Type B pancreatic cell (in vitro differentiated cells): Measurements from ENCODE around the gene RPA1. TPM values are rescaled to one million over a fixed set of nuclear protein-coding genes. Genes with fewer than 3 reads are reported as not detected.

Experiments used
- DNase-seq: peaks from one replicate; pipeline ENCODE4 v3.0.0; 2021; ENCODE audit warnings: mixed read lengths; ENCODE audit not compliant: unreplicated experiment; ENCODE audit errors: extremely low spot score
- H3K27ac Mint-ChIP-seq: 2 replicates; pipeline ENCODE4 v1.8.0; 2021; ENCODE audit warnings: mild to moderate bottlenecking, mixed read lengths
- H3K27me3 Mint-ChIP-seq: 2 replicates; pipeline ENCODE4 v1.8.0; 2021; ENCODE audit warnings: mixed read lengths
- H3K36me3 Mint-ChIP-seq: 2 replicates; pipeline ENCODE4 v1.8.0; 2021; ENCODE audit warnings: mixed read lengths
- H3K4me1 Mint-ChIP-seq: one replicate; pipeline ENCODE4 v1.8.0; 2021; ENCODE audit warnings: mixed read lengths; ENCODE audit not compliant: unreplicated experiment
- H3K4me3 Mint-ChIP-seq: 2 replicates; pipeline ENCODE4 v1.8.0; 2021; ENCODE audit warnings: mild to moderate bottlenecking, mixed read lengths
- H3K9me3 Mint-ChIP-seq: 2 replicates; pipeline ENCODE4 v1.8.0; 2021; ENCODE audit warnings: mixed read lengths
- CTCF ChIP-seq: fragments of 200-600 bp; sonication (generic); conservative IDR thresholded peaks from 2 replicates; pipeline ENCODE4 v1.5.0; 2021; ENCODE audit warnings: antibody characterized with exemption, mild to moderate bottlenecking
- total RNA-seq: library from RNA; stranded (reverse); gene quantifications from 2 replicates; pipeline ENCODE4 v1.2.1, GENCODE V29; 2021; ENCODE audit warnings: low replicate concordance

Gene RPA1
- total RNA-seq, 1 donor from 2014 or later, result 129 TPM

- Mint-ChIP-seq H3K9me3 (no peaks in the 10 kb centered on the region), H3K4me1 (no peaks in the 10 kb centered on the region), H3K36me3 (peaks cover 16% of the 10 kb centered on the region), H3K4me3 (no peak overlapping the region), H3K27ac (no peak overlapping the region), H3K27me3 (peaks cover 4% of the 10 kb centered on the region)
- DNase-seq, result no peak
- no peak for TF ChIP-seq CTCF
Observed at GRCh38 chr17:1898332-1898731, 68.5 kb downstream of the RPA1 start.

GRCh38 chr17:1898872-1899271 lies 69.1 kb downstream of the RPA1 start:
- TF ChIP-seq CTCF, result no peak
- peaks cover 16% of the 10 kb centered on the region for H3K36me3 Mint-ChIP-seq
- no peak for DNase-seq
- no peaks in the 10 kb centered on the region for H3K4me1 Mint-ChIP-seq
- peaks cover 5% of the 10 kb centered on the region for H3K27me3 Mint-ChIP-seq
- no peak overlapping the region for H3K4me3 Mint-ChIP-seq
- H3K9me3 Mint-ChIP-seq, result no peaks in the 10 kb centered on the region
- H3K27ac Mint-ChIP-seq, result no peak overlapping the region

GRCh38 chr17:1899403-1900000 lies 69.7 kb downstream of the RPA1 start:
- Mint-ChIP-seq H3K4me3 (no peak overlapping the region), H3K27me3 (peaks cover 12% of the 10 kb centered on the region)
- DNase-seq, result no peak

GRCh38 chr17:1904273-1905182 lies 74.7 kb downstream of the RPA1 start:
- Mint-ChIP-seq H3K36me3 (peaks cover 3% of the 10 kb centered on the region), H3K4me3 (peak overlapping the region; percentile 18), H3K27ac (no peak overlapping the region), H3K9me3 (no peaks in the 10 kb centered on the region), H3K4me1 (peaks cover 33% of the 10 kb centered on the region), H3K27me3 (peaks cover 56% of the 10 kb centered on the region)
- no peak for TF ChIP-seq CTCF
- no peak for DNase-seq

More at GRCh38 chr17:1899403-1900000, 69.7 kb downstream of the RPA1 start:
- Mint-ChIP-seq H3K36me3 (peaks cover 16% of the 10 kb centered on the region), H3K4me1 (peaks cover 5% of the 10 kb centered on the region), H3K27ac (no peak overlapping the region), H3K9me3 (no peaks in the 10 kb centered on the region)
- TF ChIP-seq CTCF, result peak; percentile 73

- Mint-ChIP-seq H3K27ac (no peak overlapping the region), H3K4me1 (peaks cover 33% of the 10 kb centered on the region), H3K27me3 (peaks cover 64% of the 10 kb centered on the region), H3K36me3 (no peaks in the 10 kb centered on the region), H3K4me3 (peak overlapping the region; percentile 18), H3K9me3 (no peaks in the 10 kb centered on the region)
- no peak for TF ChIP-seq CTCF
- DNase-seq, result no peak
Observed at GRCh38 chr17:1905190-1905913, 75.5 kb downstream of the RPA1 start.
